K562 (cell line): ENCODE measurements around the gene ZNF30. TPM values are rescaled to one million over a fixed set of nuclear protein-coding genes. Genes with fewer than 3 reads are reported as not detected.
A peak's percentile ranks its signal among the peaks of the same experiment; 100 is the strongest.

Experiments
- BRCA1 ChIP-seq, 2 experiments: fragments of 450-650 bp in 1 of 2; sonication (generic) in 1 of 2; formaldehyde crosslinking in 1 of 2; IDR thresholded peaks; 2 replicates each; pipeline versions ENCODE4 v1.5.0 to v1.6.1; 2017 to 2020; ENCODE audit warnings: mild to moderate bottlenecking in 1 of 2, missing genetic modification reagents in 1 of 2
- DACH1 ChIP-seq: fragments of 450-650 bp; IDR thresholded peaks from 2 replicates; pipeline ENCODE4 v1.6.1; 2018; ENCODE audit not compliant: partially characterized antibody
- EZH2 ChIP-seq: IDR thresholded peaks from 2 replicates; pipeline ENCODE4 v1.6.1; 2012; ENCODE audit warnings: low read depth, mild to moderate bottlenecking, inconsistent platforms, low read length, borderline replicate concordance
- KDM5B ChIP-seq: fragments of 200-600 bp; sonication (generic); IDR thresholded peaks from 2 replicates; pipeline ENCODE4 v1.6.1; 2012; ENCODE audit warnings: low read depth, mild to moderate bottlenecking, moderate library complexity, low read length, control low read depth, inconsistent platforms; ENCODE audit not compliant: insufficient replicate concordance
- RHOXF2B ChIP-seq: fragments of 250-450 bp; sonication (Bioruptor Pico); conservative IDR thresholded peaks from 2 replicates; pipeline ENCODE4 v1.5.1; 2021
- TFAM ChIP-seq: fragments of 250-450 bp; sonication (Bioruptor Pico); conservative IDR thresholded peaks from 2 replicates; pipeline ENCODE4 v1.5.0; 2021; ENCODE audit warnings: mild to moderate bottlenecking, moderate library complexity
- ZNF124 ChIP-seq: sonication (generic); formaldehyde crosslinking; IDR thresholded peaks from 2 replicates; pipeline ENCODE4 v1.8.1; 2022; ENCODE audit warnings: missing genetic modification reagents
- ZNF512 ChIP-seq: IDR thresholded peaks from 2 replicates; pipeline ENCODE4 v1.6.1; 2016; ENCODE audit warnings: missing genetic modification characterization, missing compliant biosample characterization
- polyA plus RNA-seq, 8 experiments: library from polyadenylated mRNA; depleted of rRNA in 4 of 8; stranded (reverse) in 5 of 8; unstranded in 3 of 8; fragments of >200 nt; fragmentation: Nextera tagmentation in 2 of 8; fragmentation: Illumina TruSeq in 1 of 8; extraction: Ambion mirVana in 2 of 8; extraction: Trizol in 1 of 8; gene quantifications; 2 replicates each; pipeline versions ENCODE4 v1.2.1 to v1.2.3, GENCODE V29; 2011 to 2014; ENCODE audit warnings: inconsistent platforms in 1 of 8, missing spikeins in 1 of 8
- total RNA-seq, 7 experiments: library from RNA; depleted of rRNA in 6 of 7; stranded (reverse); fragments of >200 nt in 6 of 7; fragmentation: Illumina TruSeq in 2 of 7; extraction: Trizol in 2 of 7; gene quantifications; 2 replicates each; pipeline versions ENCODE4 v1.2.1 to v1.2.3, GENCODE V29; 2011 to 2021; ENCODE audit warnings: low replicate concordance in 1 of 7
- TF ChIP-seq, protein P1 (sequence below): fragments of 250-450 bp; sonication (Bioruptor Pico); IDR thresholded peaks from 2 replicates; pipeline ENCODE4 v1.8.0; 2022; ENCODE audit warnings: inconsistent platforms

The ZNF30 gene
- total and polyA plus RNA-seq, 9 of the 15 experiments (the other 6 are each of a cell fraction or from before 2014, with no cell fraction given) = 7.3 to 13.4 (median 10.6) TPM

GRCh38 chr19:34926361-34926684 lies 380 bp upstream of the ZNF30 start (continued):
- peak; percentile 78 for TF ChIP-seq ZNF512 (tag)
- no peak for TF ChIP-seq KDM5B
- TF ChIP-seq TFAM (CRISPR knock-in tag) = no peak
- peak; percentile 57 for TF ChIP-seq DACH1
- no peak for TF ChIP-seq EZH2
- no peak for TF ChIP-seq ZNF124 (CRISPR knock-in tag)
- no peak for TF ChIP-seq RHOXF2B
- TF ChIP-seq, protein P1, sequence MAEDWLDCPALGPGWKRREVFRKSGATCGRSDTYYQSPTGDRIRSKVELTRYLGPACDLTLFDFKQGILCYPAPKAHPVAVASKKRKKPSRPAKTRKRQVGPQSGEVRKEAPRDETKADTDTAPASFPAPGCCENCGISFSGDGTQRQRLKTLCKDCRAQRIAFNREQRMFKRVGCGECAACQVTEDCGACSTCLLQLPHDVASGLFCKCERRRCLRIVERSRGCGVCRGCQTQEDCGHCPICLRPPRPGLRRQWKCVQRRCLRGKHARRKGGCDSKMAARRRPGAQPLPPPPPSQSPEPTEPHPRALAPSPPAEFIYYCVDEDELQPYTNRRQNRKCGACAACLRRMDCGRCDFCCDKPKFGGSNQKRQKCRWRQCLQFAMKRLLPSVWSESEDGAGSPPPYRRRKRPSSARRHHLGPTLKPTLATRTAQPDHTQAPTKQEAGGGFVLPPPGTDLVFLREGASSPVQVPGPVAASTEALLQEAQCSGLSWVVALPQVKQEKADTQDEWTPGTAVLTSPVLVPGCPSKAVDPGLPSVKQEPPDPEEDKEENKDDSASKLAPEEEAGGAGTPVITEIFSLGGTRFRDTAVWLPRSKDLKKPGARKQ = no peak
- TF ChIP-seq BRCA1 (IDR thresholded peaks at IDR 0.05) = no peak
- no peak for TF ChIP-seq BRCA1 (CRISPR knock-in tag; IDR thresholded peaks at IDR 0.05)
- TF ChIP-seq, all 486 proteins: peak for 3
